ENCODE data around the gene RALGAPA2. TPM values are rescaled to one million over a fixed set of nuclear protein-coding genes. Genes with fewer than 3 reads are reported as not detected.

Gene RALGAPA2
- total RNA-seq, 6 experiments from 2014 or later, result 2.4 to 3.7 (median 3.2) TPM

- peak overlapping the region; percentile 86 for H3K4me3 Mint-ChIP-seq
- H3K36me3 Mint-ChIP-seq (ENCODE audit: low read depth), result no peaks in the 10 kb centered on the region
- H3K9me3 Mint-ChIP-seq, result no peaks in the 10 kb centered on the region
- H3K4me1 Mint-ChIP-seq (ENCODE audit: low read depth), result peaks cover 17% of the 10 kb centered on the region
- no peak for TF ChIP-seq CTCF (IDR thresholded peaks at IDR 0.05)
- no peaks in the 10 kb centered on the region for H3K27me3 Mint-ChIP-seq (ENCODE audit: insufficient read depth)
- peak overlapping the region; percentile 55; the same call in 1 of the 2 replicates for H3K27ac Mint-ChIP-seq
- DNase-seq, result no peak
Measured at GRCh38 chr20:20711413-20711812, 1.0 kb downstream of the RALGAPA2 start.

GRCh38 chr20:20710443-20711315 is 1.8 kb downstream of the RALGAPA2 start:
- no peak for DNase-seq
- Mint-ChIP-seq H3K36me3 (ENCODE audit: low read depth) (no peaks in the 10 kb centered on the region), H3K27ac (no peak overlapping the region), H3K27me3 (ENCODE audit: insufficient read depth) (no peaks in the 10 kb centered on the region), H3K9me3 (no peaks in the 10 kb centered on the region), H3K4me1 (ENCODE audit: low read depth) (peaks cover 17% of the 10 kb centered on the region), H3K4me3 (0 out of 2 replicates have a peak overlapping the region, but pooled peaks have one; percentile 86)
- no peak for TF ChIP-seq CTCF (IDR thresholded peaks at IDR 0.05)

GRCh38 chr20:20709887-20710286 is 2.6 kb downstream of the RALGAPA2 start:
- no peak overlapping the region for H3K4me3 Mint-ChIP-seq
- no peak for DNase-seq
- H3K36me3 Mint-ChIP-seq (ENCODE audit: low read depth), result no peaks in the 10 kb centered on the region
- TF ChIP-seq CTCF (IDR thresholded peaks at IDR 0.05), result no peak
- no peaks in the 10 kb centered on the region for H3K9me3 Mint-ChIP-seq
- H3K27me3 Mint-ChIP-seq (ENCODE audit: insufficient read depth), result no peaks in the 10 kb centered on the region
- H3K4me1 Mint-ChIP-seq (ENCODE audit: low read depth), result peaks cover 17% of the 10 kb centered on the region
- no peak overlapping the region for H3K27ac Mint-ChIP-seq

GRCh38 chr20:20706285-20706684 is 6.2 kb downstream of the RALGAPA2 start:
- no peaks in the 10 kb centered on the region for H3K27me3 Mint-ChIP-seq (ENCODE audit: insufficient read depth)
- H3K27ac Mint-ChIP-seq, result no peak overlapping the region
- H3K9me3 Mint-ChIP-seq, result no peaks in the 10 kb centered on the region
- no peak for DNase-seq
- peaks cover 5% of the 10 kb centered on the region for H3K4me1 Mint-ChIP-seq (ENCODE audit: low read depth)
- no peak for TF ChIP-seq CTCF (IDR thresholded peaks at IDR 0.05)
- no peak overlapping the region for H3K4me3 Mint-ChIP-seq
- H3K36me3 Mint-ChIP-seq (ENCODE audit: low read depth), result no peaks in the 10 kb centered on the region

- no peaks in the 10 kb centered on the region for H3K4me1 Mint-ChIP-seq (ENCODE audit: low read depth)
- H3K27me3 Mint-ChIP-seq (ENCODE audit: insufficient read depth), result no peaks in the 10 kb centered on the region; the same call in 1 of the 2 replicates
- H3K4me3 Mint-ChIP-seq, result no peak overlapping the region
- no peak for DNase-seq
- no peak overlapping the region for H3K27ac Mint-ChIP-seq
- no peaks in the 10 kb centered on the region for H3K9me3 Mint-ChIP-seq
- no peak for TF ChIP-seq CTCF (IDR thresholded peaks at IDR 0.05)
- no peaks in the 10 kb centered on the region for H3K36me3 Mint-ChIP-seq (ENCODE audit: low read depth)
Measured at GRCh38 chr20:20702330-20703245, 9.9 kb downstream of the RALGAPA2 start.
